Measurements from ENCODE around the gene COX7A1.
"Not testable (repeated sequence)": the region's sequence is repeated elsewhere in the genome, so short reads cannot be mapped to it uniquely, and the experiment has no call there.

The COX7A1 gene

GRCh38 chr19:36141039-36141927 is 11.0 kb downstream of the COX7A1 start:
- peak; percentile 88 to 95 for DNase-seq

GRCh38 chr19:36140304-36141038 is 11.8 kb downstream of the COX7A1 start:
- DNase-seq, result peak in 1 of 2 donors; percentile 9

GRCh38 chr19:36139473-36140303 is 12.6 kb downstream of the COX7A1 start, which contains the start of gene CAPNS1:
TSS of gene CAPNS1 (plus strand) at chr19:36140066. CDS start at chr19:36141012, 946 bp downstream.
- DNase-seq, result peak; percentile 93 to 94

GRCh38 chr19:36139120-36139472 is 13.2 kb downstream of the COX7A1 start:
- no peak for DNase-seq

GRCh38 chr19:36136964-36137686 is 15.1 kb downstream of the COX7A1 start:
- no peak for DNase-seq

- not testable (repeated sequence) for DNase-seq
Observed at GRCh38 chr19:36134867-36135266, 17.4 kb downstream of the COX7A1 start.

- DNase-seq, result peak; percentile 34 to 55
Observed at GRCh38 chr19:36131221-36131620, 21.0 kb downstream of the COX7A1 start.

GRCh38 chr19:36128392-36128736 is 23.9 kb downstream of the COX7A1 start:
- DNase-seq, result no peak

- DNase-seq, result no peak
Observed at GRCh38 chr19:36125557-36125956, 26.7 kb downstream of the COX7A1 start.

- DNase-seq, result no peak
Observed at GRCh38 chr19:36121486-36122124, 30.6 kb downstream of the COX7A1 start.

GRCh38 chr19:36120984-36121358 is 31.3 kb downstream of the COX7A1 start:
- no peak for DNase-seq

- no peak for DNase-seq
Observed at GRCh38 chr19:36120092-36120983, 31.9 kb downstream of the COX7A1 start.

GRCh38 chr19:36116344-36116637 is 36.0 kb downstream of the COX7A1 start:
- no peak for DNase-seq

GRCh38 chr19:36115453-36116343 is 36.5 kb downstream of the COX7A1 start, which contains the start of gene TBCB:
TSS of gene TBCB (plus strand) at chr19:36115468. CDS start at chr19:36115561, 93 bp downstream.
- DNase-seq, result peak in 1 of 2 donors; percentile 93

GRCh38 chr19:36114721-36115452 is 37.4 kb downstream of the COX7A1 start, which contains the start of gene POLR2I:
TSS of gene POLR2I (minus strand) at chr19:36114875. CDS start at chr19:36114856, 19 bp downstream.
- DNase-seq, result peak; percentile 100

GRCh38 chr19:36113894-36114720 is 38.1 kb downstream of the COX7A1 start:
- DNase-seq, result peak in 1 of 2 donors; percentile 30

- no peak for DNase-seq
Observed at GRCh38 chr19:36113425-36113824, 38.8 kb downstream of the COX7A1 start.

GRCh38 chr19:36112678-36113077 is 39.6 kb downstream of the COX7A1 start:
- DNase-seq, result no peak

Data from CD4-positive, alpha-beta T cell treated with Interferon alpha-2 for 1 hour (primary cell).